ENCODE results near the gene DDX10. TPM values are rescaled to one million over a fixed set of nuclear protein-coding genes. Genes with fewer than 3 reads are reported as not detected.
A peak's percentile ranks its signal among the peaks of the same experiment; 100 is the strongest.

Gene DDX10
- total RNA-seq, 1 donor from 2014 or later = 67.4 TPM

DNA sequence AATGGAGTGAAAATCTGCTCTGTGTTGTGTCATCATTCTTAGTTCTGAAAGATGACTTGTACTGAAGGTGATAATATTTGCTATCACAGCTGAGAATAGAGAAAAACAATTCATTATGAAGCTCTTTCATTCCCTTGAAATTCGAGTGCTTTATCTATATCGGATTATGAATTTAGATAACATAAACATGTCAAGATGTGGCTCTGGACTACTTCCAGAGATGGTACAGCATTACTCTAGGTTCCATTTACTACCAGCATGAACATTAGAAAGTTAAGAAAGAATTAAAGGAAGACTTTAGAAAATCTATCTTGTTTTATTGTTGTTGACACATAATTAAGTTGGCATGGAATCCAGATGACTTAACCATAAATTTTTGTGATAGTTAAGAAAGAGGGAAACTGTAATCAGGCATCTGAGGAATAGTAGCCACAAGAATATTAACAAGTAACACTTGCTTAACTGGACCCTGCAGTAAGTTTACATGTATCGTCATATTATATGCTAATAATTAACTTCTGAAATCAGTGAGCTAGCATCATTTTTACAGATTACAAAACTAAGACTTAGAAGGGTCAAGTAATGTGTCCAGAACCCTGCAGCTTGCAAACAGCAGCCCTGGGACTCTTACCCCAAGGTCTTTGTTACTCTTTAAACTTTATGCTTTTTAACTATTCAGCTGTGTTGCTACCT is 182.6 kb downstream of the DDX10 start:
- DNase-seq (ENCODE audit: low read depth) = no peak
- TF ChIP-seq, protein P1, sequence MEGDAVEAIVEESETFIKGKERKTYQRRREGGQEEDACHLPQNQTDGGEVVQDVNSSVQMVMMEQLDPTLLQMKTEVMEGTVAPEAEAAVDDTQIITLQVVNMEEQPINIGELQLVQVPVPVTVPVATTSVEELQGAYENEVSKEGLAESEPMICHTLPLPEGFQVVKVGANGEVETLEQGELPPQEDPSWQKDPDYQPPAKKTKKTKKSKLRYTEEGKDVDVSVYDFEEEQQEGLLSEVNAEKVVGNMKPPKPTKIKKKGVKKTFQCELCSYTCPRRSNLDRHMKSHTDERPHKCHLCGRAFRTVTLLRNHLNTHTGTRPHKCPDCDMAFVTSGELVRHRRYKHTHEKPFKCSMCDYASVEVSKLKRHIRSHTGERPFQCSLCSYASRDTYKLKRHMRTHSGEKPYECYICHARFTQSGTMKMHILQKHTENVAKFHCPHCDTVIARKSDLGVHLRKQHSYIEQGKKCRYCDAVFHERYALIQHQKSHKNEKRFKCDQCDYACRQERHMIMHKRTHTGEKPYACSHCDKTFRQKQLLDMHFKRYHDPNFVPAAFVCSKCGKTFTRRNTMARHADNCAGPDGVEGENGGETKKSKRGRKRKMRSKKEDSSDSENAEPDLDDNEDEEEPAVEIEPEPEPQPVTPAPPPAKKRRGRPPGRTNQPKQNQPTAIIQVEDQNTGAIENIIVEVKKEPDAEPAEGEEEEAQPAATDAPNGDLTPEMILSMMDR (IDR thresholded peaks at IDR 0.05; ENCODE audit: insufficient read depth, low read length, severe bottlenecking) = no peak
- FAIRE-seq = no peak
- H3K4me3 ChIP-seq (ENCODE audit: low read depth, low read length) = no peak overlapping the region
- no peaks in the 10 kb centered on the region for H3K36me3 ChIP-seq (ENCODE audit: control insufficient read depth, insufficient read depth, low read length)
- H3K27me3 ChIP-seq (ENCODE audit: control insufficient read depth, insufficient read depth, low read length) = no peaks in the 10 kb centered on the region

DNA sequence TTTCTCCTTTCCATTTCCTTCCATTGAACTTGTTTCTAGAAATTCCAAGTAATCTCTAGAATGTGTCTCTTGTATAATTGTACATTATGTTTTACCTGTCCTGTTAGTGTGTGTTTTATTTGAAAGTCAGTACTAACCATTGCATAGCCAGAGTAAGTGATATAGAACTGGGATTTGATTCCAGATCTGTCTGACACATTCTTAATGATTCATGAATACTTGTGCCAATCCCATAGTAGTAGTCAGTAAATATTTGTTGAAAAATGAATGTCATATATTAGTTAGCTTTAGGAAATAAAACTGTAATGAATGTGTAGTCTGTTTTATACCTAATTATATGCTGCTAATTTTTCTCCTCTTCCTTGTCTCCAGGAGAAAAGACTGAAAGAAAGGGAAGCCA is 186.9 kb downstream of the DDX10 start:
- Histone ChIP-seq H3K27me3 (ENCODE audit: control insufficient read depth, insufficient read depth, low read length) (no peaks in the 10 kb centered on the region), H3K36me3 (ENCODE audit: control insufficient read depth, insufficient read depth, low read length) (no peaks in the 10 kb centered on the region), H3K4me3 (ENCODE audit: low read depth, low read length) (no peak overlapping the region)
- TF ChIP-seq, protein P1 (IDR thresholded peaks at IDR 0.05; ENCODE audit: insufficient read depth, low read length, severe bottlenecking) = no peak
- FAIRE-seq = no peak
- peak; percentile 63 for DNase-seq (ENCODE audit: low read depth)

DNA sequence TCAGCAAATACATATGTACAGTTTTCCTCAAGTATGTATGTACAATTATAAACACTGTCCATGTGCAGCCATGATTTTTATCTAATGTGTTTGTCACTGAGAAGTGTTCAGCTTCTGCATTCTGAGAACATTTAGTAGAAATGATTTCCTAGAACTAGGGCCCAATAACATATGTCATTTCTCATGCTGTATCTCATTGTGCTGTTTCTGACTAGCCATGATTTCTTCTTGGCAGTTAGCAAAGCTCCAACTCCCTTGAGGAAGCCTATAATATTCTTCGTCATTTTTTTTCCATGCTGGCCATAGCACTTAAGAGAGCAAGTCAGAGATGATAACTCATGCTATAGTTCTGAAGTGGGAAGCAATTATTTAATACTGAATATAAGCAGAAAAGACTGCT is 187.8 kb downstream of the DDX10 start:
- no peak for DNase-seq (ENCODE audit: low read depth)
- no peak for FAIRE-seq
- TF ChIP-seq, protein P1 (IDR thresholded peaks at IDR 0.05; ENCODE audit: insufficient read depth, low read length, severe bottlenecking) = no peak
- no peaks in the 10 kb centered on the region for H3K27me3 ChIP-seq (ENCODE audit: control insufficient read depth, insufficient read depth, low read length)
- no peak overlapping the region for H3K4me3 ChIP-seq (ENCODE audit: low read depth, low read length)
- H3K36me3 ChIP-seq (ENCODE audit: control insufficient read depth, insufficient read depth, low read length) = no peaks in the 10 kb centered on the region

DNA sequence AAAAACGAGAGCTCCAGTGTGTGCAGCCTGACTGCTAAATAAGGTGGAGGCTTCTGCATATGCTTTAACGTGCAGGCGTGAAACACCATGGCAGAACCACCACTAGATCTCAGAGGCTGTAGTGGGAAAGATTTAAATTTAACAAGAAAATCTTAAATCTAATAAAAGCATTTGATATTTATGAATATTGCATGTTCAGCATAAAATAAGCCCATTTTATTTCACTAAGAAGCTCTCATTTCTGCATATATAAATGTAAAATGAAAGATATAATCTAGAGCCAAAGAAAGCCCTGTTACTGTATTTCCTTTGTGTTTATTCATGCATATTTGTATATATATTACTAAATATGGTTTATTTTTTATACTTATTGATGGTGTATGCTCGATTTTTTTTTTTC is 188.3 kb downstream of the DDX10 start:
- FAIRE-seq (no peak), DNase-seq (ENCODE audit: low read depth) (no peak)
- Histone ChIP-seq H3K4me3 (ENCODE audit: low read depth, low read length) (no peak overlapping the region), H3K36me3 (ENCODE audit: control insufficient read depth, insufficient read depth, low read length) (no peaks in the 10 kb centered on the region), H3K27me3 (ENCODE audit: control insufficient read depth, insufficient read depth, low read length) (no peaks in the 10 kb centered on the region)
- TF ChIP-seq, protein P1 (IDR thresholded peaks at IDR 0.05; ENCODE audit: insufficient read depth, low read length, severe bottlenecking) = no peak

DNA sequence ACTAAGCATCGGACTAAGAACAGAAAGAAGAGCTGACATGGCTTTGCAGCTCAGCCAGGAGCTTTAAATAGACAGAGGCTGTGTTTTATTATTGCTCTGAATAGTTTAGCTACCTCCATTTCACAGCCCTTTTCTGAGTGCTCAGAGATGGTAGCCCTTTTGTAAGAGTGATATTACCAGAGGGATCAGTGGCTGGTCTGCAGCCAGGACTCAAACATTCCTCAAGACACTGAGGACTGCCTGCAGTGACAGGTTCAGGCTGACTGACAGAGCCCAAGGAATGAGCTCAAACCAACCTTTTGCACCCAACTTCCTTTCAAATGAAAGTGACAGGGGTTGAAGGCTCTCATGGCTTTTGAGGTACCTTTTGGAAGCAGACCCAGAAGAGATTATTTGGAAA is 189.0 kb downstream of the DDX10 start:
- no peak for FAIRE-seq
- TF ChIP-seq, protein P1 (IDR thresholded peaks at IDR 0.05; ENCODE audit: insufficient read depth, low read length, severe bottlenecking) = no peak

DNA sequence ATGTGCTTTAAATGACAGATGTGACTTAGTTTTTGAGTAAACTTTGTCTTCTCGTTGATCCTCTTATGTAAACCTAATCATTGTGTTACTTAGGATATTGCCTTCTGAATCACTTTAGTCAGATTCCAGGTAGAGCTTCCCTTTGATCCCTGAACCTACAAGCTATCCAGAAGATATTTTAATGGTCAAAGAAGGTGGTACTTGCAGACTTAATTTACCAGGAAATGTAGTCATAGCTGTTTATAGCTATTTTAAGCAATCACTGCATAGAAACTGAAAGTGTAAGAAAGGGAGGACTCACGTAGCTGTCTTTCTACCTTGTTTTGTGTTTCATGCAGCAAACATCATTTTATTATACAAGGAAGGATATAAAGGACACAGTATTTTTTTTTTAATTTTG is 189.5 kb downstream of the DDX10 start:
- no peak overlapping the region for H3K4me3 ChIP-seq (ENCODE audit: low read depth, low read length)
- FAIRE-seq (no peak), DNase-seq (ENCODE audit: low read depth) (peak; percentile 36)
- no peaks in the 10 kb centered on the region for H3K27me3 ChIP-seq (ENCODE audit: control insufficient read depth, insufficient read depth, low read length)
- TF ChIP-seq, protein P1 (IDR thresholded peaks at IDR 0.05; ENCODE audit: insufficient read depth, low read length, severe bottlenecking) = no peak
- no peaks in the 10 kb centered on the region for H3K36me3 ChIP-seq (ENCODE audit: control insufficient read depth, insufficient read depth, low read length)

More for the DNA sequence above, 189.0 kb downstream of the DDX10 start:
- peak; percentile 49 for DNase-seq (ENCODE audit: low read depth)
- Histone ChIP-seq H3K4me3 (ENCODE audit: low read depth, low read length) (no peak overlapping the region), H3K27me3 (ENCODE audit: control insufficient read depth, insufficient read depth, low read length) (no peaks in the 10 kb centered on the region), H3K36me3 (ENCODE audit: control insufficient read depth, insufficient read depth, low read length) (no peaks in the 10 kb centered on the region)

Measured in bronchial epithelial cell (primary cell).